Common myeloid progenitor, CD34-positive (primary cell): Measurements from ENCODE around the gene TAAR6.
"Not testable (repeated sequence)": the region's sequence is repeated elsewhere in the genome, so short reads cannot be mapped to it uniquely, and the experiment has no call there.

Experiments used
- CTCF ChIA-PET: fragments of 350-600 bp; sonication (Branson Sonifier 250); formaldehyde crosslinking; loops from one replicate; lab custom pipeline; 2021; ENCODE audit warnings: antibody characterized with exemption; lab: Charles Lee
- POLR2A ChIA-PET: fragments of 350-600 bp; sonication (Branson Sonifier 250); formaldehyde crosslinking; loops from one replicate; lab custom pipeline; 2021; ENCODE audit warnings: antibody characterized with exemption; lab: Charles Lee
- DNase-seq, 3 donors: peaks; one replicate each; pipeline versions ENCODE4 v3.0.0 to v3.0.0-alpha.2; 2013
- H3K27ac ChIP-seq, 2 experiments: 1 replicate in 1 of 2; 2 replicates in 1 of 2; pipeline ENCODE4 v1.7.0; 2013; ENCODE audit warnings: inconsistent platforms in 2 of 2, low read length in 2 of 2, mild to moderate bottlenecking in 2 of 2, low read depth in 1 of 2, moderate library complexity in 1 of 2; ENCODE audit not compliant: severe bottlenecking in 2 of 2, insufficient read depth in 1 of 2, poor library complexity in 1 of 2
- H3K27me3 ChIP-seq, 5 experiments: replicated peaks in 2 of 5; 1 replicate in 3 of 5; 2 replicates in 2 of 5; pipeline versions ENCODE4 v1.6.1 to v1.7.0; 2013; ENCODE audit warnings: low read length in 4 of 5, mild to moderate bottlenecking in 2 of 5, moderate library complexity in 2 of 5, inconsistent platforms in 1 of 5; ENCODE audit not compliant: insufficient read depth in 5 of 5, control insufficient read depth in 4 of 5
- H3K36me3 ChIP-seq, 4 experiments: 1 replicate in 2 of 4; 2 replicates in 2 of 4; pipeline versions ENCODE4 v1.6.1 to v1.7.0; 2013; ENCODE audit warnings: low read length in 3 of 4, control low read depth in 1 of 4, mild to moderate bottlenecking in 1 of 4; ENCODE audit not compliant: control insufficient read depth in 4 of 4, insufficient read depth in 4 of 4
- H3K4me1 ChIP-seq, 4 experiments: 1 replicate in 3 of 4; 2 replicates in 1 of 4; pipeline versions ENCODE4 v1.6.1 to v1.7.1; 2013; ENCODE audit warnings: low read length in 3 of 4, mild to moderate bottlenecking in 3 of 4, control low read depth in 1 of 4, inconsistent platforms in 1 of 4, moderate library complexity in 1 of 4; ENCODE audit not compliant: control insufficient read depth in 4 of 4, insufficient read depth in 4 of 4; ENCODE audit errors: control extremely low read depth in 1 of 4
- H3K4me3 ChIP-seq, 7 experiments: 1 replicate in 4 of 7; 2 replicates in 3 of 7; pipeline versions ENCODE4 v1.5.1 to v1.7.0; 2013; ENCODE audit warnings: mild to moderate bottlenecking in 7 of 7, low read length in 6 of 7, moderate library complexity in 6 of 7, inconsistent platforms in 2 of 7, low read depth in 2 of 7, control low read depth in 1 of 7; ENCODE audit not compliant: insufficient read depth in 4 of 7, control insufficient read depth in 1 of 7; ENCODE audit errors: extremely low read depth in 1 of 7
- H3K9me3 ChIP-seq, 5 experiments: 1 replicate in 4 of 5; 2 replicates in 1 of 5; pipeline versions ENCODE4 v1.6.1 to v1.7.1; 2013; ENCODE audit warnings: low read length in 4 of 5, mild to moderate bottlenecking in 2 of 5, inconsistent platforms in 1 of 5, low read depth in 1 of 5, moderate library complexity in 1 of 5; ENCODE audit not compliant: control insufficient read depth in 4 of 5, insufficient read depth in 2 of 5; ENCODE audit errors: control extremely low read depth in 1 of 5
- WGBS: methylation state at CpG from one replicate; pipeline ENCODE4 v1.1.5; 2013; ENCODE audit not compliant: insufficient coverage; 5-methylcytosine and 5-hydroxymethylcytosine counted together

The TAAR6 gene

GRCh38 chr6:132600900-132601299, 30.8 kb downstream of the TAAR6 start:
- H3K27me3 ChIP-seq, H3K4me3 ChIP-seq, POLR2A ChIA-PET, DNase-seq, H3K4me1 ChIP-seq, H3K9me3 ChIP-seq, CTCF ChIA-PET, H3K27ac ChIP-seq, H3K36me3 ChIP-seq: not testable (repeated sequence)

GRCh38 chr6:132604635-132605152, 34.6 kb downstream of the TAAR6 start:
- Histone ChIP-seq H3K27me3 (no peaks in the 10 kb centered on the region), H3K36me3 (no peaks in the 10 kb centered on the region), H3K27ac (no peak overlapping the region), H3K4me3 (no peak overlapping the region), H3K4me1 (no peaks in the 10 kb centered on the region), H3K9me3 (peaks cover 0 to 3% (median 0%) of the 10 kb centered on the region in 5 experiments)
- 82% methylated on average over 5 of the region's 8 CpGs for WGBS
- DNase-seq: no peak
- ChIA-PET POLR2A (no interaction called here), CTCF (no interaction called here)

GRCh38 chr6:132607544-132608233, 37.6 kb downstream of the TAAR6 start:
- no CpG with 5 or more reads among the region's 5 CpGs for WGBS

GRCh38 chr6:132611616-132612015, 41.5 kb downstream of the TAAR6 start:
- CTCF ChIA-PET: no interaction called here
- H3K27me3 ChIP-seq: no peaks in the 10 kb centered on the region
- no peak for DNase-seq
- WGBS: no CpG with 5 or more reads among the region's 2 CpGs
- no peak overlapping the region for H3K4me3 ChIP-seq
- no peaks in the 10 kb centered on the region for H3K4me1 ChIP-seq
- H3K27ac ChIP-seq: no peak overlapping the region
- H3K36me3 ChIP-seq: no peaks in the 10 kb centered on the region
- no peaks in the 10 kb centered on the region for H3K9me3 ChIP-seq
- POLR2A ChIA-PET: no interaction called here

More at GRCh38 chr6:132607544-132608233, 37.6 kb downstream of the TAAR6 start:
- H3K4me1 ChIP-seq: no peaks in the 10 kb centered on the region
- no peak overlapping the region for H3K4me3 ChIP-seq
- DNase-seq: no peak
- no peak overlapping the region for H3K27ac ChIP-seq
- ChIA-PET POLR2A (no interaction called here), CTCF (interaction anchor here (0.7 kb wide), 1 partner anchor 78 kb away, joined by 3 read pairs; no protein-coding TSS in a partner anchor)
- no peaks in the 10 kb centered on the region for H3K36me3 ChIP-seq
- no peaks in the 10 kb centered on the region for H3K9me3 ChIP-seq
- no peaks in the 10 kb centered on the region for H3K27me3 ChIP-seq

- Histone ChIP-seq H3K4me1 (no peaks in the 10 kb centered on the region), H3K27ac (no peak overlapping the region), H3K9me3 (no peaks in the 10 kb centered on the region), H3K4me3 (peak overlapping the region in 1 of 7 experiments; percentile 73), H3K27me3 (no peaks in the 10 kb centered on the region), H3K36me3 (no peaks in the 10 kb centered on the region)
- 80% methylated on average over 1 of the region's 4 CpGs for WGBS
- ChIA-PET POLR2A (no interaction called here), CTCF (no interaction called here)
- no peak for DNase-seq
These were observed 42.5 kb downstream of the TAAR6 start for GRCh38 chr6:132612449-132613108.

GRCh38 chr6:132614554-132614953, 44.4 kb downstream of the TAAR6 start:
- POLR2A ChIA-PET: no interaction called here
- peak in 2 of 3 donors; percentile 2 to 32 for DNase-seq
- H3K4me3 ChIP-seq: peak overlapping the region in 2 of 7 experiments; percentile 9 to 73
- no peaks in the 10 kb centered on the region for H3K4me1 ChIP-seq
- no peaks in the 10 kb centered on the region for H3K36me3 ChIP-seq
- CTCF ChIA-PET: no interaction called here
- H3K27ac ChIP-seq: no peak overlapping the region
- no peaks in the 10 kb centered on the region for H3K9me3 ChIP-seq
- H3K27me3 ChIP-seq: peaks cover 0 to 2% (median 0%) of the 10 kb centered on the region in 5 experiments
- no CpG with 5 or more reads among the region's 7 CpGs for WGBS

- no peaks in the 10 kb centered on the region for H3K4me1 ChIP-seq
- no peak overlapping the region for H3K4me3 ChIP-seq
- H3K27me3 ChIP-seq: peaks cover 0 to 3% (median 0%) of the 10 kb centered on the region in 5 experiments
- WGBS: no CpG with 5 or more reads among the region's 1 CpG
- POLR2A ChIA-PET: no interaction called here
- CTCF ChIA-PET: no interaction called here
- DNase-seq: no peak
- no peak overlapping the region for H3K27ac ChIP-seq
- no peaks in the 10 kb centered on the region for H3K9me3 ChIP-seq
- no peaks in the 10 kb centered on the region for H3K36me3 ChIP-seq
These were observed 46.6 kb downstream of the TAAR6 start for GRCh38 chr6:132616677-132617076.
